Osteoblast (primary cell): Measurements from ENCODE around the gene C2CD2L. TPM values are rescaled to one million over a fixed set of nuclear protein-coding genes. Genes with fewer than 3 reads are reported as not detected.

Experiments
- DNase-seq: peaks from one replicate; pipeline ENCODE4 v3.0.0; 2011; ENCODE audit warnings: low spot score, mixed read lengths; ENCODE audit not compliant: insufficient read length; ENCODE audit errors: missing footprints
- H2AFZ ChIP-seq: 2 replicates; pipeline ENCODE4 v1.6.0; 2011; ENCODE audit warnings: mild to moderate bottlenecking, low read length
- H3K27ac ChIP-seq: 2 replicates; pipeline ENCODE4 v1.5.1; 2011; ENCODE audit warnings: mild to moderate bottlenecking, low read depth, low read length, moderate library complexity
- H3K27me3 ChIP-seq: 2 replicates; pipeline ENCODE4 v1.6.0; 2012; ENCODE audit warnings: mild to moderate bottlenecking, control low read depth, inconsistent platforms, low read length, moderate library complexity; ENCODE audit not compliant: insufficient read depth
- H3K36me3 ChIP-seq: 2 replicates; pipeline ENCODE4 v1.5.1; 2011; ENCODE audit warnings: mild to moderate bottlenecking, low read length, control low read depth, moderate library complexity; ENCODE audit not compliant: insufficient read depth
- H3K4me1 ChIP-seq: 2 replicates; pipeline ENCODE4 v1.5.1; 2011; ENCODE audit warnings: mild to moderate bottlenecking, low read length, control low read depth, moderate library complexity; ENCODE audit not compliant: insufficient read depth
- H3K4me2 ChIP-seq: 2 replicates; pipeline ENCODE4 v1.6.0; 2011; ENCODE audit warnings: mild to moderate bottlenecking, low read length; ENCODE audit not compliant: insufficient read depth
- H3K4me3 ChIP-seq: fragments of 200-600 bp; sonication (generic); 3 replicates; pipeline ENCODE4 v1.5.1; 2012; ENCODE audit warnings: mild to moderate bottlenecking, low read length, inconsistent platforms; ENCODE audit not compliant: insufficient read depth
- H3K79me2 ChIP-seq: 2 replicates; pipeline ENCODE4 v1.6.0; 2012; ENCODE audit warnings: mild to moderate bottlenecking, low read length, control low read depth, inconsistent platforms; ENCODE audit not compliant: insufficient read depth
- H3K9me3 ChIP-seq: 2 replicates; pipeline ENCODE4 v1.5.1; 2011; ENCODE audit warnings: low read depth, low read length, control low read depth
- H4K20me1 ChIP-seq: 2 replicates; pipeline ENCODE4 v1.6.0; 2012; ENCODE audit warnings: mild to moderate bottlenecking, low read length, control low read depth; ENCODE audit not compliant: insufficient read depth
- total RNA-seq: library from RNA; depleted of rRNA; stranded (reverse); fragments of >200 nt; gene quantifications from 2 replicates; pipeline ENCODE4 v1.2.3, GENCODE V29; 2012
- TF ChIP-seq, protein P1 (sequence below): IDR thresholded peaks from 2 replicates; pipeline ENCODE4 v1.5.1; 2011; ENCODE audit warnings: mild to moderate bottlenecking, low read depth, low read length, moderate library complexity; ENCODE audit errors: extremely low read depth

The C2CD2L gene
- total RNA-seq, 1 donor: 6.2 TPM

DNA sequence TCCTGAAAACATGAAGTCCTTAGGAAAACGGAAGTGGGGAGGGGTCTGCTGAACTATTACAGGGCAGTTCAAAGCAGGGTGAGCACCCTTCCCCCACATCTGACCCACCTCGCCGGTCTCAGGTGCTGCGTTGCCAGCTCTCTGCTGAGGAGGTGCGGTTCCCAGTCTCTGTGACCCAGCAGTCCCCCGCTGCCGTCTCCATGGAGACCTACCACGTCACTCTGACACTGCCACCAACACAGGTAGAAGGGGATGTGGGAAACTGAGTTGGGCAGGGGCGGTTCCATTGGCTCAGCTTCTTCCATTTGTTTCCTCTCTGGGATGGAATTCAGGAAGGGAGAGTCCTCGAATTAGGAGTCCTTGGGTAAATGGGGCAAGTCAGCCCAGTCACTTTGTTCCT is 3.3 kb downstream of the C2CD2L start:
- TF ChIP-seq, protein P1, sequence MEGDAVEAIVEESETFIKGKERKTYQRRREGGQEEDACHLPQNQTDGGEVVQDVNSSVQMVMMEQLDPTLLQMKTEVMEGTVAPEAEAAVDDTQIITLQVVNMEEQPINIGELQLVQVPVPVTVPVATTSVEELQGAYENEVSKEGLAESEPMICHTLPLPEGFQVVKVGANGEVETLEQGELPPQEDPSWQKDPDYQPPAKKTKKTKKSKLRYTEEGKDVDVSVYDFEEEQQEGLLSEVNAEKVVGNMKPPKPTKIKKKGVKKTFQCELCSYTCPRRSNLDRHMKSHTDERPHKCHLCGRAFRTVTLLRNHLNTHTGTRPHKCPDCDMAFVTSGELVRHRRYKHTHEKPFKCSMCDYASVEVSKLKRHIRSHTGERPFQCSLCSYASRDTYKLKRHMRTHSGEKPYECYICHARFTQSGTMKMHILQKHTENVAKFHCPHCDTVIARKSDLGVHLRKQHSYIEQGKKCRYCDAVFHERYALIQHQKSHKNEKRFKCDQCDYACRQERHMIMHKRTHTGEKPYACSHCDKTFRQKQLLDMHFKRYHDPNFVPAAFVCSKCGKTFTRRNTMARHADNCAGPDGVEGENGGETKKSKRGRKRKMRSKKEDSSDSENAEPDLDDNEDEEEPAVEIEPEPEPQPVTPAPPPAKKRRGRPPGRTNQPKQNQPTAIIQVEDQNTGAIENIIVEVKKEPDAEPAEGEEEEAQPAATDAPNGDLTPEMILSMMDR: no peak
- Histone ChIP-seq H4K20me1 (peaks cover 12% of the 10 kb centered on the region), H2AFZ (no peak overlapping the region), H3K36me3 (peaks cover 37% of the 10 kb centered on the region), H3K4me3 (no peak overlapping the region), H3K4me2 (no peak overlapping the region), H3K79me2 (peaks cover 24% of the 10 kb centered on the region), H3K27me3 (no peaks in the 10 kb centered on the region), H3K4me1 (peaks cover 19% of the 10 kb centered on the region), H3K27ac (no peak overlapping the region), H3K9me3 (no peaks in the 10 kb centered on the region)
- DNase-seq: no peak

DNA sequence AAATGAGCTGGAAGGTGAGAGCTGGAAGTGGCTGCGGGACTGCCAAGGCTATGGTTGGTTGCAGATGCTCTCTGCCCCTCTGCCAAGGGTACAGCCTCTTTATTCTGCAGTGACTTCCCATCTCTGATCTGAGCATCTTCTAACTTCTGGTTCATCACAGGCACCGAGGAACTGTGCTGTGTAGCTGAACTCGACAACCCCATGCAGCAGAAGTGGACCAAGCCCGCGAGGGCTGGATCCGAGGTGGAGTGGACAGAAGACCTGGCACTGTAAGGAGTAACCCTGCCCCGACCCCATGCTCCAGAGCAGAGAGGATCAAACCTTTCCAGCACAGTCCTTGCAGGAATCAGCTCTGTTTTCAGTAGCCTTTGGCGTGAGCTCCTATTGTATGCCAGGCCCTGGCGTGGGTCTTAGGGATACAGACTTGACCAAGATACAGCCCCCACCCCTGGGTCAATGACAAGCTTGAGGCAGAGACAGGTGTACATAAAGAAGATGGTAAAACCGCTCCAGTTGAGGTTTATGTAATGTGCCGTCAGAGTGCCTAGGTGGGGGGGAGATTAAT is 4.3 kb downstream of the C2CD2L start:
- H3K9me3 ChIP-seq: no peaks in the 10 kb centered on the region
- H4K20me1 ChIP-seq: peaks cover 12% of the 10 kb centered on the region
- peaks cover 39% of the 10 kb centered on the region for H3K36me3 ChIP-seq
- no peak overlapping the region for H2AFZ ChIP-seq
- H3K4me3 ChIP-seq: no peak overlapping the region
- H3K4me1 ChIP-seq: peaks cover 18% of the 10 kb centered on the region
- TF ChIP-seq, protein P1: no peak
- no peaks in the 10 kb centered on the region for H3K27me3 ChIP-seq
- H3K27ac ChIP-seq: no peak overlapping the region
- H3K79me2 ChIP-seq: peaks cover 24% of the 10 kb centered on the region
- H3K4me2 ChIP-seq: no peak overlapping the region
- DNase-seq: peak; percentile 50

DNA sequence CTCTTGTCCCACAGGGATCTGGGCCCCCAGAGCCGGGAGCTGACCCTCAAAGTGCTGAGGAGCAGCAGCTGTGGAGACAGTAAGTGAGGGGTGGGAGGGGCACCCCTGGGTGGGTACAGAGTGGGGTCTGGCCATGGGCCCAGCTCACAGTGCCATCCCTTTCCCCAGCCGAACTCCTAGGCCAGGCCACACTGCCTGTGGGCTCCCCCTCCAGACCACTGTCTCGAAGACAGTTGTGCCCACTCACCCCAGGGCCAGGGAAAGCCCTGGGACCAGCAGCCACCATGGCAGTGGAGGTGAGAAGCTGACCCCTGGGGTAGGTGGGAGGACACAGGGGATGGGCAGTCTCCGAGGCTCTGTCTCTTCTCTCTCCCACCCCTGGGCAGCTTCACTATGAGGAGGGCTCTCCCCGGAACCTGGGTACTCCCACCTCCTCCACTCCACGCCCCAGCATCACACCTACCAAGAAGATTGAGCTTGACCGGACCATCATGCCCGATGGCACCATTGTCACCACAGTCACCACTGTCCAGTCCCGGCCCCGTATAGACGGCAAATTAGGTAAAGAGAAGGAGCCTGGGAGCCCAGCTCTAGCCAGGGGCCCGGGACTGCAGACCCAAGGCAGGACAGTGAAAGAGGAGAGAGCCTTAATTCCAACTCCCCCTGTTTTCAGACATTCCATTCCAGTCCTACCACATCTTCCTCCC is 5.3 kb downstream of the C2CD2L start:
- H3K79me2 ChIP-seq: peaks cover 21% of the 10 kb centered on the region
- H3K4me2 ChIP-seq: no peak overlapping the region
- no peaks in the 10 kb centered on the region for H3K27me3 ChIP-seq
- no peaks in the 10 kb centered on the region for H3K9me3 ChIP-seq
- peak; percentile 57 for DNase-seq
- no peak overlapping the region for H3K27ac ChIP-seq
- peaks cover 12% of the 10 kb centered on the region for H4K20me1 ChIP-seq
- H3K4me1 ChIP-seq: peaks cover 12% of the 10 kb centered on the region
- TF ChIP-seq, protein P1: no peak
- H3K4me3 ChIP-seq: no peak overlapping the region
- H2AFZ ChIP-seq: no peak overlapping the region
- peaks cover 47% of the 10 kb centered on the region for H3K36me3 ChIP-seq

DNA sequence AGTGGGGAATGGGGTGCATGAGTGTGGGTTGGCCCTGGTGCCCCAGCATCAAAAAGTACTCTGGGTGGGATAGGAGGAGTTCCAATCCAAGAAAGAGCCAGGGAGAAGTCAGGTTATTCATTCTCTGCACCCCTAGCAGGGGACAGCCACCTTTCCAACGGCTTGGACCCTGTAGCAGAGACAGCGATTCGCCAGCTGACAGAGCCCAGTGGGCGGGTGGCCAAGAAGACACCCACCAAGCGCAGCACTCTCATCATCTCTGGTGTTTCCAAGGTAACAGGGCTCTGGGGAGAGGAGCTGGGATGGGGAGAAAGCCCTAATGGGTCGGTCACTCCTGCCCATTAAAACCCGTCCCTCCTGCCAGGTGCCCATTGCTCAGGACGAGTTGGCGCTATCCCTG is 6.6 kb downstream of the C2CD2L start:
- Histone ChIP-seq H3K79me2 (peaks cover 9% of the 10 kb centered on the region), H3K4me1 (peaks cover 3% of the 10 kb centered on the region), H3K4me3 (no peak overlapping the region), H3K27me3 (no peaks in the 10 kb centered on the region), H3K27ac (no peak overlapping the region), H3K36me3 (peaks cover 50% of the 10 kb centered on the region), H2AFZ (no peak overlapping the region), H3K4me2 (no peak overlapping the region), H3K9me3 (no peaks in the 10 kb centered on the region), H4K20me1 (peaks cover 3% of the 10 kb centered on the region)
- no peak for DNase-seq
- TF ChIP-seq, protein P1: no peak
